Colonic mucosa (tissue), 4 donors: ENCODE measurements around the gene ARHGEF4. TPM values are rescaled to one million over a fixed set of nuclear protein-coding genes. Genes with fewer than 3 reads are reported as not detected.

Experiments
- DNase-seq: peaks from one replicate; pipeline ENCODE4 v3.0.0-alpha.2; 2020
- H3K27ac ChIP-seq: fragments of 200-600 bp; one replicate; pipeline ENCODE4 v1.8.0; 2021
- H3K27me3 ChIP-seq: fragments of 200-600 bp; one replicate; pipeline ENCODE4 v1.8.0; 2021
- H3K36me3 ChIP-seq: fragments of 200-600 bp; one replicate; pipeline ENCODE4 v1.8.0; 2021
- H3K4me1 ChIP-seq: fragments of 200-600 bp; one replicate; pipeline ENCODE4 v1.8.0; 2021; ENCODE audit warnings: mild to moderate bottlenecking
- H3K4me3 ChIP-seq: fragments of 200-600 bp; one replicate; pipeline ENCODE4 v1.8.0; 2021
- H3K9ac ChIP-seq, 2 donors: one replicate each; pipeline ENCODE4 v1.7.0; 2013; ENCODE audit warnings: control low read depth in 2 of 2, low read depth in 2 of 2, low read length in 2 of 2
- H3K9me3 ChIP-seq: fragments of 200-600 bp; one replicate; pipeline ENCODE4 v1.8.0; 2021
- intact Hi-C: fragments of 100-400 bp; cut with DNase I; formaldehyde crosslinking; loops from one replicate; pipeline ENCODE4 v1.14.1; 2022
- total RNA-seq, 2 donors: library from RNA; stranded (reverse); fragmentation: NEBNext Ultra II Directional in 1 of 2; extraction: Animal tissue kit (Norgen Biotek cat#: 25700) in 1 of 2; gene quantifications; one replicate each; pipeline ENCODE4 v1.2.1, GENCODE V29; 2021
- TF ChIP-seq, protein P1 (sequence below): fragments of 200-600 bp; IDR thresholded peaks from one replicate; pipeline ENCODE4 v1.8.0; 2022; ENCODE audit warnings: antibody characterized with exemption, mild to moderate bottlenecking
- donor health status: healthy.
- donor health status: DM: no; HTN: no; CAD: no.
- donor health status: DM: no; HTN: no; CAD: no.

ARHGEF4 gene
- total RNA-seq, 2 donors from 2014 or later, result 1.6 to 2.6 TPM

DNA sequence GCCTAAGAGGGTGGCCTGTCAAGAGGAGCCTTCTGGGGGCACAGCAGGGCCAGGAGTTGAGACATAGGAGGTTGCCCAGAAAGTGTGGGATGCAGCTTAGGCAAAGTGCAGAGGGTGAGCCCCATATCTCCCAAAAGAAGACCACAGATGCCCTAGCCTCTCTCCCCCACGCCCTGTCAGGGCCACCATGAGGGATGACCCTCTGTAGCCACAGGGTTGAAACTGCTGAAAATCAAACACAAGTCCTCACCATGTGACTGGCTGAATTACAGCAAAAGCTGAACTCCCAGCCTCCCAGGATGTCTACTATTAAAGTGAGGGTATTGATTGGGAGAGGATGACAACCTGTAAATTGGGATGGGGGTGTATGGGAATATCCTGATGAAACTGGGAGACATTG lies 37.4 kb upstream of the ARHGEF4 start:
- TF ChIP-seq, protein P1, sequence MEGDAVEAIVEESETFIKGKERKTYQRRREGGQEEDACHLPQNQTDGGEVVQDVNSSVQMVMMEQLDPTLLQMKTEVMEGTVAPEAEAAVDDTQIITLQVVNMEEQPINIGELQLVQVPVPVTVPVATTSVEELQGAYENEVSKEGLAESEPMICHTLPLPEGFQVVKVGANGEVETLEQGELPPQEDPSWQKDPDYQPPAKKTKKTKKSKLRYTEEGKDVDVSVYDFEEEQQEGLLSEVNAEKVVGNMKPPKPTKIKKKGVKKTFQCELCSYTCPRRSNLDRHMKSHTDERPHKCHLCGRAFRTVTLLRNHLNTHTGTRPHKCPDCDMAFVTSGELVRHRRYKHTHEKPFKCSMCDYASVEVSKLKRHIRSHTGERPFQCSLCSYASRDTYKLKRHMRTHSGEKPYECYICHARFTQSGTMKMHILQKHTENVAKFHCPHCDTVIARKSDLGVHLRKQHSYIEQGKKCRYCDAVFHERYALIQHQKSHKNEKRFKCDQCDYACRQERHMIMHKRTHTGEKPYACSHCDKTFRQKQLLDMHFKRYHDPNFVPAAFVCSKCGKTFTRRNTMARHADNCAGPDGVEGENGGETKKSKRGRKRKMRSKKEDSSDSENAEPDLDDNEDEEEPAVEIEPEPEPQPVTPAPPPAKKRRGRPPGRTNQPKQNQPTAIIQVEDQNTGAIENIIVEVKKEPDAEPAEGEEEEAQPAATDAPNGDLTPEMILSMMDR, result no peak
- no peak overlapping the region for H3K9ac ChIP-seq
- H3K9me3 ChIP-seq, result no peaks in the 10 kb centered on the region
- H3K27me3 ChIP-seq, result no peaks in the 10 kb centered on the region
- no peak for DNase-seq
- intact Hi-C loops, result loop anchor here (2.0 kb wide), 1 partner anchor 122 kb away; no protein-coding TSS in a partner anchor
- no peaks in the 10 kb centered on the region for H3K4me1 ChIP-seq
- no peak overlapping the region for H3K4me3 ChIP-seq
- no peaks in the 10 kb centered on the region for H3K36me3 ChIP-seq
- no peak overlapping the region for H3K27ac ChIP-seq

DNA sequence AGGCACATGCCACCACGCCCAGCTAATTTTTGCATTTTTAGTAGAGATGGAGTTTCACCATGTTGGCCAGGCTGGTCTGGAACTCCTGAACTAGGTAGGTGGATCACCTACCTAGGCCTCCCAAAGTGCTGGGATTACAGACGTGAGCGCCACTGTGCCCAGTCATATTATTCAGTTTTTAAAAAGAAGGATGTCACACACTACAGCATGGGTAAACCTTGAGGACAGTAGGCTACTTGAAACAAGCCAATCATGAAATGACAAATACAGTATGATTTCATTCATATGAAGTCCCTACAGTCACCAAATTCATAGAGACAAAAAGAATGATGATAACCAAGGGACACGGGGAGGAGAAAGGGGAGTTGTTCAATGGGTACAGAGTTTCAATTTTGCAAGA lies 31.1 kb upstream of the ARHGEF4 start:
- no peaks in the 10 kb centered on the region for H3K36me3 ChIP-seq
- H3K9ac ChIP-seq, result no peak overlapping the region
- no peak overlapping the region for H3K4me3 ChIP-seq
- DNase-seq, result no peak
- intact Hi-C loops, result no loop called here
- H3K9me3 ChIP-seq, result no peaks in the 10 kb centered on the region
- no peaks in the 10 kb centered on the region for H3K4me1 ChIP-seq
- no peak overlapping the region for H3K27ac ChIP-seq
- TF ChIP-seq, protein P1, result no peak
- no peaks in the 10 kb centered on the region for H3K27me3 ChIP-seq

DNA sequence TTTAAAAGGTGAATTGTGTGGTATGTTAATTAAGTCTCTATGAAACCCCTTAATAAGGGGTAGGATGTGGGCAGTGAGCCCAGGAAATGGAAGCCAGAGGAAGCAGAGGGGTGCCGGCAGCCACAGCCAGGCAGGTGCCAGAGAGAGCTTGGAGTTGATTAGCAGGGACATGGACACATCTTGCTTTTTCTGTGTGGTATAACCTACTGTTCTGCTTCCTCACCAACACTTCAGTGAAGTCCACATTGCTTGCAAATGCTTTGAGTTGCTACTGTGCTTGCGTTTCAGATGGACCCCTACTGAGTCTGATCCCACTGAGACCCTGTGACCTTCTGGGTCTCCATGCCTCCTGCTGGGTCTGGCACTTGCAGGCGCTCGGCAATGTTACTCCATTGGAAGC lies 30.3 kb upstream of the ARHGEF4 start:
- H3K27me3 ChIP-seq, result no peaks in the 10 kb centered on the region
- no peak for DNase-seq
- TF ChIP-seq, protein P1, result no peak
- intact Hi-C loops, result no loop called here
- H3K9me3 ChIP-seq, result no peaks in the 10 kb centered on the region
- no peak overlapping the region for H3K27ac ChIP-seq
- no peak overlapping the region for H3K9ac ChIP-seq
- no peak overlapping the region for H3K4me3 ChIP-seq
- no peaks in the 10 kb centered on the region for H3K36me3 ChIP-seq
- H3K4me1 ChIP-seq, result no peaks in the 10 kb centered on the region

DNA sequence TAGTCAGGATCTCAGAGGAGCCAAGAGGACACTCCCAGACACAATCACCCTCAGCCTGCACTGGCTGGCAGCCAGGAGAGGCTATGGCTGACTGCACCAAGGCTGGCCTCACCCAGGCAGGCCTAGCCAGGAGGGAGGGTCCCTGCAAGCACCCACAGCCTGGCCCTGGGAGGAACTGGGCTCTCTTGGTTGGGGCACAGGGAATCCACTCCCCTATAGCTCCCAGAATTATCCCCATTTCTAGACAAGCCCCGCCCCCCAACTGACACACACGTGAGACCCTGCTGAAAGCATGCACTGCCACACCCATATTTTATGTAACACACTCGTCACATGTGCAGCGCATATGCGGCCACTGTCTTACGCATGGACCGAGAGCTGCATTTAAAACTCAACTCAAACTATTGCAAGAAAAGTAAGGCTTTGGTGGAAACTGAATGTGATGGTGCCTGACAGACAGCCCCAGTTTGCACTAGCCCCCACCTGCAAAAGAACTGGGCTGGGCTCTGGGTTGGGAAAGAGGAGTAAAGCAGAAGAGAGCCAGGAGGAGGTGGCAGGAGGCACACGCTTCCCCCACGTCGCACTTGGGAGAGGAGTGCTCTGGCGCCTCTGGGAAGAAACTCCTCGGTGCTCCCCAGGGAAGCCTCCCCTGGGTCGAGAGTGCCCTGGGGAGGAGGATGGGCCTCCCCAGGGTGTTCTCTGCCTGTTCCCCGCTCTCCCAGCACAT lies 28.9 kb upstream of the ARHGEF4 start:
- intact Hi-C loops, result no loop called here
- DNase-seq, result peak; percentile 73
- no peaks in the 10 kb centered on the region for H3K9me3 ChIP-seq
- no peak overlapping the region for H3K27ac ChIP-seq
- H3K9ac ChIP-seq, result no peak overlapping the region
- no peaks in the 10 kb centered on the region for H3K4me1 ChIP-seq
- TF ChIP-seq, protein P1, result no peak
- H3K27me3 ChIP-seq, result no peaks in the 10 kb centered on the region
- H3K4me3 ChIP-seq, result no peak overlapping the region
- no peaks in the 10 kb centered on the region for H3K36me3 ChIP-seq

DNA sequence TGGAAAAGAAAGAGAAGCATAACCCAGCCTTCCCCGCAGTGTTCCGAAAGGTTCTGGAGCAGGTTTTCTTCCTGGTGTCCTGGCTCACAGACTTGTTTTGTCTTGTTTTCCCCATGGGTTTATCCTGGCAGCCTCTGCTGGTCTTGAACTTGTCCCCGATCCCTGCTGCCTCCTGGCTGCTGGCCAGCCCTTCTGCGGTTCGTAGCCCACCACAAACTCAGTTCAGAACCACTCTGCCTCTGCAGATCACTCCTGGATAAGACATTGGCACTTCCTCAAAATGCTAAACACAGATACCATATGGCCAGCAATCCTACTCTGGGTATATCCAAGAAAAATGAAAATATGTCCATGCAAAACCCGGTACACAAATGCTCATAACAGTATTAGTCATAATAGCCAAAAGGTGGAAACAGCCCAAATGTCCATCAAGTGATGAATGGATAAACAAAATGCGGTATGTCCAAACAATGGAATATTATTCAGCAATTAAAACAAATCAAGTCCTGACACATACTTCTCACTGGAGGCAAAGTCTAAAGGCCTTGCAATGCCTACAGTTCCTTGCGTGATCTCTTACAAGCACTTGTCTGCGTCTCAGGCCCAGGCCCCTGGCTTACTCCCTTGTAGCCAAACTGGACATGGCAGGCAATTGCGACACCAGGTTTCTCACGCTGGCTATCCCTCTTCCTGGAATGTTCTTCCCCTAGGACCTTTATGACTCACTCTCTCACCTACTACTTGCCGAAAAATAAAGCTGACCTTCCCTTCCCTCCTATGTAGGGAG lies 28.0 kb upstream of the ARHGEF4 start:
- Histone ChIP-seq H3K27me3 (no peaks in the 10 kb centered on the region), H3K4me3 (no peak overlapping the region), H3K4me1 (no peaks in the 10 kb centered on the region), H3K9me3 (no peaks in the 10 kb centered on the region), H3K27ac (no peak overlapping the region), H3K36me3 (no peaks in the 10 kb centered on the region), H3K9ac (no peak overlapping the region)
- DNase-seq, result no peak
- intact Hi-C loops, result no loop called here
- TF ChIP-seq, protein P1, result no peak
